Activated CD4-positive, alpha-beta T cell treated with anti-CD3 and anti-CD28 coated beads, Interleukin-2, amount 50 U/mL, for 24 hours (primary cell): ENCODE results near the gene PGAP3.
"Not testable (repeated sequence)": the region's sequence is repeated elsewhere in the genome, so short reads cannot be mapped to it uniquely, and the experiment has no call there.

Source experiments
- DNase-seq, 2 donors: peaks; one replicate each; pipeline ENCODE4 v3.0.0-alpha.2; 2020; ENCODE audit warnings: low read depth in 1 of 2, low spot score in 1 of 2

The PGAP3 gene, protein sequence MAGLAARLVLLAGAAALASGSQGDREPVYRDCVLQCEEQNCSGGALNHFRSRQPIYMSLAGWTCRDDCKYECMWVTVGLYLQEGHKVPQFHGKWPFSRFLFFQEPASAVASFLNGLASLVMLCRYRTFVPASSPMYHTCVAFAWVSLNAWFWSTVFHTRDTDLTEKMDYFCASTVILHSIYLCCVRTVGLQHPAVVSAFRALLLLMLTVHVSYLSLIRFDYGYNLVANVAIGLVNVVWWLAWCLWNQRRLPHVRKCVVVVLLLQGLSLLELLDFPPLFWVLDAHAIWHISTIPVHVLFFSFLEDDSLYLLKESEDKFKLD

DNA sequence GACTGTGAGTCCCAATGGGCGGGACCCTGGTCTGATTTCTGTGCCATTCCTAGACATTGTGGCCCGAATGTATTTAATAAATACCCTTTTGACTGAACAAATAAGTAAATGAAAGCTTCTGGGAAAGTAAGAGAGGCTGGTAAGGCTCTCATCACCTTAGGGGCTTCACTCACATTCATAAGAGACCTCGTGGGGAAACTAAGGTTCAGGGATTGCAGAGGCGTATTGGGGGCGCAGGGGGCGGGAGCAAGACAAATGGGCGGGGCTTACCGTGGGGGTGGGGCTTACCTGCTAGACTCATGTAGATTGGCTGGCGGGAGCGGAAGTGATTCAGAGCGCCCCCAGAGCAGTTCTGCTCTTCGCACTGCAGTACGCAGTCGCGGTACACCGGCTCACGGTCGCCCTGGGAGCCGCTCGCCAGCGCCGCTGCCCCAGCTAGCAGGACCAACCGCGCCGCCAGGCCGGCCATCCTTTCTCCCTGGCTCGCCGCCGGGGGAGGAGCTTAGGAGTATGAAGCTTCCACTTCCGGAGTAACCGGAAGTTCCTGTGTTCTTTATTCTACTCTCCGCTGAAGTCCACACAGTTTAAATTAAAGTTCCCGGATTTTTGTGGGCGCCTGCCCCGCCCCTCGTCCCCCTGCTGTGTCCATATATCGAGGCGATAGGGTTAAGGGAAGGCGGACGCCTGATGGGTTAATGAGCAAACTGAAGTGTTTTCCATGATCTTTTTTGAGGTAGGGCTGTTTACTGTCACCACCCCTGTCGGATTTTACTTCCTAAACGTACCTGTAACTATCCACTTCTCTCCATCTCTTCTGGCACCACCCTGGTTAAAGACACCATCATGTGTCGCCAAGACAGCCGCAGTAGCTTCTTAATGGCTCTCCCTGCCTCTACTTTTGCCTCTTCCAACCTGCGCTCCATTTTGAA, at the start of gene PGAP3:
Gene PGAP3, minus strand, starts transcription at position 512 of the 929 bp plus-strand sequence. Its CDS starts 43 bp downstream, at position 469.
- peak; percentile 66 to 73 for DNase-seq

DNA sequence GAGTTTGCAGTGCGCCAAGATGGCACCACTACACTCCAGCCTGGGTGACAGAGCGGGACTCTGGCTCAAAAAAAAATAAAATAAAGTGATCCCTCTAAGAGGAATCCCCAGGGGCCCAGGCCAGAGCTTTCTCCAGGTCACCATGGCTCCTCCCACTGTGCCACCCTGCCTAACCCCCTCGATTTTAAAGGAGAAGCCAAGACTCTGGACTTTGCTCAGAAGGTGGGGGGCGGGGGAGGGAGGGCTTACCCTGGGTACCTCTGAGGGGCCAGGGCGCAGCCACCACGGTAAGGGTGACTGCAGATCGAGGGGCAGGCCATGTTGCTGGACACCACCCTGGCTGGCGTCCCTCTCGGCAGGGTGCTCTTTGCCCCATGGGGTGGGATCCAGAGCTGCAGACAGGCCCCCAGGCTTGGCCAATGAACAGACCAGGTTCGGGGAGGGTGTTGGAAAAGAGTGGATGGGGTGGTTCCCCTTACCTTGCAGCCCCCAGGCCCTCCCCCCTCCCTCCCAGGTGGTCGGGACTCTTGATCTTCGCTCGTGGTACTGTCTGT, 49.4 kb upstream of the PGAP3 start:
- no peak for DNase-seq

DNA sequence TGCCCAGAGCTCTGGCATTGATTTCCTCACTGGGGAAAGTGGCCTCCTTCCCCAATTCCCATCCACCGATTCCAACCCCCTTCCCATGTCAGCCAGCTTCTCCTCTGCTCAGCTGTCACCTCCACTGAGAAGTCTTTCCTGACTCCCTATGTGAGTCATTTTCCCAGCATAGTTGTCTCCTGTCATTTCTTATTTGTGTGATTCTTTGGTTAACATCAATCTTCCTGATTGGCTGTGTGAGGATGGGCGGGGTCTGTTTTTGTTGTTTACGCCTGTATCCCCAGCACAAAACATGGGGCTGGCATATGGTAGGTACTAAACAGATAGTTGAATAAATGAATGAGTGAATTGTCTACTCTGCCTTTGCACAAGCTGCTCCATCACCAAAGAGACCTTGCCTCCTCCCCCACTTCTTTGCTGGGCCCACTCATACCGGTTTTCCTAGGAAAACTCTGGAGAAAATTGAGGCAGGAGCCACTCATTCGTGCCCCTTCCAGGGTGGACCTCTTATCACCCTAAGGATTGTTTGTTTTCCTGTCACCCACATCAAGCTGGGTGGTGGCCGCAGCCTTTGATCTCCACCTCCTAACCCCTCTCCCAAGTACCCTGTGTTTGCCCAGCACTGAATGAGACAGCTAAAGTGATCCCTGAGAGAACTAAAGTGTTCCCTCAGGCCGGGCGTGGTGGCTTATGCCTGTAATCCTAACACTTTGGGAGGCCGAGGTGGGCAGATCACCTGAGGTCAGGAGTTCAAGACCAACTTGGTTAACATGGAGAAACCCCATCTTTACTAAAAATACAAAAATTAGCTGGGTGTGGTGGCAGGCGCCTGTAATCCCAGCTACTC, 48.7 kb upstream of the PGAP3 start:
- DNase-seq, result no peak

DNA sequence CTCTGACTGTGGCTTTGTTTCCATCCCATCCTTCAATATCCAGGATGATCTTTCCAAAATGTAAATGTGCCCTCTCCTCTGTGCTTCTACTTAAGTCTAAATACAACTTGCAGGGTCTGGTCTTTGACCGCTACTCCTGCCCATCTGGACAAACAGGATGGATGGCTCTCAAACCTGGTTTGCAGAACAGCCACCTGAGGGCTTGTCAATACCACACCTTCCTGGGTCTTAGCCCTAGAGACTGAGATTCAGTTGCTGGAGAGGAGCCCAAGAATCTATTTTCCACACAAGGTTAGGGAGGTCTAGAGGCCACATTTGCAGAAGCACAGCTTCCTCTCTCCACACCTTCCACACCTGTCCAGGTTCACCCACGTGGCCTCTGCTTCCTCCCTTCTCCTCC, 48.0 kb upstream of the PGAP3 start:
- DNase-seq, result no peak

DNA sequence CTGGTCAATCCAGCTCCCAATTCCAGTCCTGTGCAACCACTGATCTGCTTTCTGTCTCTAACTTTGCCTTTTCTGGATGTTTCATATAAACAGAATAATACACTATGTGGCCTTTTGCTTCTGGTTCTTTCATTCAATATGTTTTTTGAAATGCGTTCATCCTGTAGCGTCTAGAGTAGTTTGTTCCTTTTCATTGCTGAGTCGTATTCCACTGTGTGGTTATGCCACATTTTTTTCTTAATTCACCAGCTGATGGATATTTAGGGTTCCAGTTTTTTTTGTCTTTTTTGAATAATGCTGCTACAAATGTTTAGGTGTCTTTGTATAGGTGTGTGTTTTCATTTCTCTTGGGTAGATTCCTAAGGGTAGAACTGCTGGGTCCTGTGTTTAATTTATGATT, 44.7 kb upstream of the PGAP3 start:
- DNase-seq, result no peak

DNA sequence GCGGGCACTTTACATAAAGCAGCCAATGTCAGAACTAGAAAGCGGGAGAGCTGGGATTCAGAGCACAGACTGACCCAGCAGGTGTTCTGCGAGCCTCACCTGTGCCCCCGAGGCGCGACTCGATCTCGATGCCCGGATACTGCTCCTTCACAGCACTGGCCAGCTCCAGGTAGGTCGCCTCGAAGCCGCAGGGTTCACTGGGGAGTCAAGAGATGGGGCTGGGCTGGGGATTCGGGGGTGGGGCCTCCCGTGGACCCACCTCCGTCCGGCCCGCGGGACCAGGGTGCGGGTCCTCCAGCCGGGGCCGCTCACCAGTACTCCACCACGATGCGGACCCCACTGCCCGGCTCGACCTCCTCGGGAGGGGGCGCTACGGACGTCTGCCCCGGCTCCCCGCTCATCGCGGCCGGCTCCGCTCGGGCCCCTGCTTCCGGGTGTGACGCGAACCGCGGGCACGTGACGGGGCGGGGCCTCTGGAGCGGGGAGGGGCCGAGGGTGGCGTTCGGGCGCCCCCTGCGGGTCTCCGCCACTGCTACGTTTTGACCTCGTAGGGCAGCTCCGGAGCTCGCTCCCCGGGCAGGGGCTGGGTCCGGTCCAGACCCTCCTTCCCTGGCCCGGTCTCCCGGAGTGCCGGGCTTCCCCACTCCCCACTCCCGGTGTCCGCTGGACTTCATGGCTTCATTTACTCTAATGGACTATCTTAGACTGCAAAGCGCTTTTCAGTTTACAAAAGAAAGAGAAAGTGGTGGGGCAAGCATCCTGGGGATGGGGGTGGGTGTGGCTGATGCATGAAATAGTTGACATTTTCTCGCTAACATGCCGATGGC, 42.5 kb upstream of the PGAP3 start, which contains the start of gene MIEN1:
Gene MIEN1, minus strand, starts transcription at position 438 of the 827 bp plus-strand sequence. Its CDS starts 37 bp downstream, at position 401.
- DNase-seq, result peak; percentile 89 to 96

DNA sequence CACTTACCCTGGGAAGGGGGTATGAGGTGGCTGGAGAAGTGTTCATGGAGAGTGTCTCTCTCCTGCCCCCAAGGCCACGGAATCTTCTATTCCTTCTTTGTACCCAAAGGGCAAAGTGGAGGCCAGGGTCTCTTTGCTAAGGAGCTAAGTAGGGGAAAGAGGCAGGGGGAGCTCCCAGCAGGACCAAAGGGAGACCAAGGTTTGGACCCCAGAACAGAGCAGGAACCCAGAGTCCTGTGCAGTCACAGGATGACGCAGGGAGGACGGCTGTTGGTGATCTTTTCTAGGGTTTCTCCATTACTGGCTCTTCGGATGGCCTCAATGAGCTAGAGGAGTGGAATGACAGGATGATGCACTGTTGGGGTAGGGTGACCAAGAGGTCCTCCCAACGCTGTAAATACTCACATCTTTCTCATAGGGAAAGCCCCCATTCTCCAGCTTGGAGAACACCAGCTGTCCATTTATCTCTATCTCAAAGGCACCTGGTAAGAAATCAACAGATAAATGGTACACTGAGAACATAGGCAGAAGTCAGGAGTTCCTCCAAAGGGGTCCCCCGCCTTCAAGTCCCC, 41.5 kb upstream of the PGAP3 start:
- no peak for DNase-seq

DNA sequence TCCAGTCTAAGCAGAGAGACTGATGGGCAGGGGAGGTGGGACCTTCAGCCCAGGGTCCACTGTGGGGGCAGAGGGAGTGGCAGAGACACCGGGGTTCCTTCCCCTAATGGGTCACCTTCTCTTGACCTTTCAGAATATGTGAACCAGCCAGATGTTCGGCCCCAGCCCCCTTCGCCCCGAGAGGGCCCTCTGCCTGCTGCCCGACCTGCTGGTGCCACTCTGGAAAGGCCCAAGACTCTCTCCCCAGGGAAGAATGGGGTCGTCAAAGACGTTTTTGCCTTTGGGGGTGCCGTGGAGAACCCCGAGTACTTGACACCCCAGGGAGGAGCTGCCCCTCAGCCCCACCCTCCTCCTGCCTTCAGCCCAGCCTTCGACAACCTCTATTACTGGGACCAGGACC, 39.7 kb upstream of the PGAP3 start:
- DNase-seq, result no peak

DNA sequence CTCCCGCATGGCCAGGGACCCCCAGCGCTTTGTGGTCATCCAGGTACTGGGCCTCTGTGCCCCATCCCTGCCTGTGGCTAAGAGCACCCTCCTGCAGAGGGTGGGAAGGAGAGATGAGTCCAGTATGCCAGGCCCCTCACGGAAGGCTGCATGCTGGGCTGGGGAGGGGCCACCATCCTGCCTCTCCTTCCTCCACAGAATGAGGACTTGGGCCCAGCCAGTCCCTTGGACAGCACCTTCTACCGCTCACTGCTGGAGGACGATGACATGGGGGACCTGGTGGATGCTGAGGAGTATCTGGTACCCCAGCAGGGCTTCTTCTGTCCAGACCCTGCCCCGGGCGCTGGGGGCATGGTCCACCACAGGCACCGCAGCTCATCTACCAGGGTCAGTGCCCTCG, 38.8 kb upstream of the PGAP3 start:
- no peak for DNase-seq

DNA sequence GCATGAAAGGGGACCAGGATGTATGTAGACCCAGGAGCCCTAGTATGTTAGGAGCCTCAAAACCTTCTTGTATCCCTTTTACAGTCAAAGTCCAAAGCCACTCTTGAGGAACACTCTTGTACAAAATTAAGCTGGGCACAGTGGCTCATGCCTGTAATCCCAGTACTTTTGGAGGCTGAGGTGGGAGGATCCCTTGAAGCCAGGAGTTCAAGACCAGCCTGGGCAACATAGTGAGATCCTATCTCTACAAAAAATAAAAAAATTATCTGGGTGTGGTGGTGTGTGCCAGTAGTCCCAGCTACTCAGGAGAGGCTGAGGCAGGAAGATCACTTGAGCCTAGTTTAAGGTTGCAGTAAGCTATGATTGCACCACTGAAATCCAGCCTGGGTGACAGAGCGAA, 38.1 kb upstream of the PGAP3 start:
- DNase-seq, result not testable (repeated sequence)

DNA sequence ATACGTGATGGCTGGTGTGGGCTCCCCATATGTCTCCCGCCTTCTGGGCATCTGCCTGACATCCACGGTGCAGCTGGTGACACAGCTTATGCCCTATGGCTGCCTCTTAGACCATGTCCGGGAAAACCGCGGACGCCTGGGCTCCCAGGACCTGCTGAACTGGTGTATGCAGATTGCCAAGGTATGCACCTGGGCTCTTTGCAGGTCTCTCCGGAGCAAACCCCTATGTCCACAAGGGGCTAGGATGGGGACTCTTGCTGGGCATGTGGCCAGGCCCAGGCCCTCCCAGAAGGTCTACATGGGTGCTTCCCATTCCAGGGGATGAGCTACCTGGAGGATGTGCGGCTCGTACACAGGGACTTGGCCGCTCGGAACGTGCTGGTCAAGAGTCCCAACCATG, 36.9 kb upstream of the PGAP3 start:
- no peak for DNase-seq

DNA sequence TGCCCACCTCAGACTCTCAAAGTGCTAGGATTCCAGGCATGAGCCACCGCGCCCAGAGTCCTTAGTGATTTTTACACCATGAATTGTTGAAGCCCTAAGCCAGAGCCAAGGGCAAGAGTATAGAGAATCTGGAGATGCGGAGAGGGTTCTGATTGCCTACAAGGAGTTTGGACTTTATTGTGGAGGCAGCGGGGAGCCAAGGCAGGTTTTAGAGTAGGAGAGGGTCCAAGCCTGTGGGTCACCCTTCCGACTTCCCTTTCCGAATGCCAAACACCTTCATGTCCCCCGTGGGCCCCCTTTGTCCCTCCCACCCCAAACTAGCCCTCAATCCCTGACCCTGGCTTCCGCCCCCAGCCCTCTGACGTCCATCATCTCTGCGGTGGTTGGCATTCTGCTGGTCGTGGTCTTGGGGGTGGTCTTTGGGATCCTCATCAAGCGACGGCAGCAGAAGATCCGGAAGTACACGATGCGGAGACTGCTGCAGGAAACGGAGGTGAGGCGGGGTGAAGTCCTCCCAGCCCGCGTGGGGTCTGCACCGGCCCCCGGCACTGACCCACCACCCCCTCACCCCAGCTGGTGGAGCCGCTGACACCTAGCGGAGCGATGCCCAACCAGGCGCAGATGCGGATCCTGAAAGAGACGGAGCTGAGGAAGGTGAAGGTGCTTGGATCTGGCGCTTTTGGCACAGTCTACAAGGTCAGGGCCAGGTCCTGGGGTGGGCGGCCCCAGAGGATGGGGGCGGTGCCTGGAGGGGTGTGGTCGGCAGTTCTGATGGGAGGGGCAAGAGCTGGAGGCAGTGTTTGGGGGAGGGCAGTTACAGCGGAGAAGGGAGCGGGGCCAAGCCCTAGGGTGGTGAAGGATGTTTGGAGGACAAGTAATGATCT, 35.4 kb upstream of the PGAP3 start:
- no peak for DNase-seq

DNA sequence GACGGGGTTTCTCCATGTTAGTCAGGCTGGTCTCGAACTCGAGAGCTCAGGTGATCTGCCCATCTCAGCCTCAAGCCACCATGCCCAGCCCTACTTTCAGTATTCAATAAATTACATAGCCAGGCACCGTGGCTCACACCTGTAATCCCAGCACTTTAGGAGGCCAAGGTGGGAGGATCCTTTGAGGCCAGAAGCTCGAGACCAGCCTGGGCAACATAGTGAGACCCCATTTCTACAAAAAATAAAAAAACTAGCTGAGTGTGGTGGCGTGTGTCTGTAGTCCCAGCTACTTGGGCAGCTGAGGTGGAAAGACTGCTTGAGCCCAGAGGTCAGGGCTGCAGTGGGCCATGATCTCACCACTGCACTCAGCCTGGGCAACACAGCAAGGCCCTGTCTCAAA, 34.2 kb upstream of the PGAP3 start:
- no peak for DNase-seq

DNA sequence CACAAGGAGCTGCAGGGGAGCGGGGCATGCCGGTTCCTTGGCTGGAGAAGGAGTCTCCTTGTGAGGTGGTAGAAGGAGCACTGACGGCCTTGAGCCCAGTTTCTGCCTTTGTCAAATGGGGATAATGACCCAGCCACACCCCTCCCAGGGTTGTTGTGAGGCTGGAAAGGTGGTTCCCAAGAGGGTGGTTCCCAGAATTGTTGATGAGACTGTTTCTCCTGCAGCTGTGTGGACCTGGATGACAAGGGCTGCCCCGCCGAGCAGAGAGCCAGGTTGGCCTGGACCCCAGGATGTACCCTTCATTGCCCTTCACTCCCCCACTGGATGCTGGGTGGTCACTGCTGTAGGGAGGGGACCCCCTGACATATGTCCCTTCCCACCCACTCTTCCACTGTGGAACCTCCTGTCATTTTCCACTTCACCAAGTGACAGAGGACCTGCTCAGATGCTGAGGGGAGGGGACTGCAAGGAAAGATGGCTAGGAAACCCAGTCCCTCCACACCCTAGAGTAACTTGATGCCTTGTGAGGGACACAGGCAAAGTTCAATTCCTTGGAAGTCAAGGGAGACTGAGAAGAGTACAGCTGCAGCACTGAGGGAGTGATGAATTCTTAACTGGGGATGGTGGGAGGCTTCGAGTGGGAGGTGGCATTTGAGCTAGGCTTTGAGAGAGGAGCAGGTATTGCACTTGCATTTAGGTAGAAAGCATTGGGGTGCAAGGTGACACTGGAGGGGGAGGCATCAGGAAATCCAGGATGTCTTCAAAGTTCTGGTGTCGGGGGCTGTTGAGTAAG, 31.9 kb upstream of the PGAP3 start:
- DNase-seq, result no peak

DNA sequence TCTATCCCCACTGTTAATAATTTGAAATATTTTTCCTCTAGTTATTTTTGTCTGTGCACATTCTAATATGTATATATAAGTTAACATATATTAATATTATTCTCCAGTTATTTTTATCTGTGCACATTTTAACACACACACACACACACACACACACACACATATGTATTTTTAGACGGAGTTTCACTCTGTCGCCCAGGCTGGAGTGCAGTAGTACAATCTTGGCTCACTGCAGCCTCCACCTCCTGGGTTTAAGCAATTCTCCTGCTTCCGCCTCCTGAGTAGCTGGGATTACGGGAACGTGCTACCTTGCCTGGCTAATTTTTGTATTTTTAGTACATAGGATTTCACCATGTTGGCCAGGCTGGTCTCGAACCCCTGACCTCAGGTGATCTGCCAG, 29.8 kb upstream of the PGAP3 start:
- DNase-seq, result no peak

DNA sequence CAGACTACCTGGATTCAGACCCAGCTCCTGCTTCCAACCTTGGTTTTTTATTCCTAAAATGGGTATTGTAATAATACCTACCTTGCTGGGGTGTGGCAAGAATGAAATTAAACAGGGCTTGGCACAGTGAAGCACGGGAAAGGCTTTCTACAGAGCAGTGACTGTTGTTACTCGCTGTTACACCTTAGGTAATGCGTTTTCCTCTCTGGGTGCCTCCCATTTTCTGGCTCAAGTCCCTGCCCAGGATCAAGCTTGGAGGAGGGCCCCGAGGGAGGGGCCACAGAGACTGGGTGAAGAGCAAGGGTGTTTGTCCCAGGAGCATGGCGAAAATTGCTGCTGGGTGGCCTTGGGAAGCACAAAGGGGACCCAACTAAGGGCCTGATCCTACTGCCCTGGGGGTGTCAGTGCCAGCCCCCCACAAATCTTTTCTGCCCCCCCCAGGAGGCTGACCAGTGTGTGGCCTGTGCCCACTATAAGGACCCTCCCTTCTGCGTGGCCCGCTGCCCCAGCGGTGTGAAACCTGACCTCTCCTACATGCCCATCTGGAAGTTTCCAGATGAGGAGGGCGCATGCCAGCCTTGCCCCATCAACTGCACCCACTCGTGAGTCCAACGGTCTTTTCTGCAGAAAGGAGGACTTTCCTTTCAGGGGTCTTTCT, 29.2 kb upstream of the PGAP3 start:
- no peak for DNase-seq

DNA sequence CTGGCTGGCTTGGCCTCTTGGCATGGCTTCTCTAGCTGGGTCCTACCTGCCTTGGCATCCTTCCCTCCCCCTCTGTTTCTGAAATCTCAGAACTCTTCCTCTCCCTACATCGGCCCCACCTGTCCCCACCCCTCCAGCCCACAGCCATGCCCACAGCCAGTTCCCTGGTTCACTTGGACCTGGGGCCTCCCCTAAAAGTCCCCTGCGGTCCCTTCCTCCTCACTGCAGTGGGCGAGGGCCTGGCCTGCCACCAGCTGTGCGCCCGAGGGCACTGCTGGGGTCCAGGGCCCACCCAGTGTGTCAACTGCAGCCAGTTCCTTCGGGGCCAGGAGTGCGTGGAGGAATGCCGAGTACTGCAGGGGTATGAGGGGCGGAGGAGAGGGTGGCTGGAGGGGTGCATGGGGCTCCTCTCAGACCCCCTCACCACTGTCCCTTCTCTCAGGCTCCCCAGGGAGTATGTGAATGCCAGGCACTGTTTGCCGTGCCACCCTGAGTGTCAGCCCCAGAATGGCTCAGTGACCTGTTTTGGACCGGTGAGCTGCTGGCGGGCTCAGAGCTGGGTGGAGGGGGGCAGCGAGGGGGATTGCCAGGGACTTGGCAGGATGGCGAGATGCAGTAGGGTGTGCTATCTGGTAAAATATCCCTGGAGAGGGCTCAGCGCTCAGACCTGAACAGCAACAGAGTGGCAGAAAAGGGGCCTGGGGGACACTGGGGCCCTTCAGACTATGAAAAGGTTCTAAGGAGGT, 28.4 kb upstream of the PGAP3 start:
- no peak for DNase-seq
